GM20000 (cell line): ENCODE data around the gene SPTB.

Source experiments
- DNase-seq: peaks from one replicate; pipeline ENCODE4 v3.0.0; 2012; ENCODE audit warnings: low spot score
- CTCF ChIP-seq: IDR thresholded peaks from 2 replicates; pipeline ENCODE4 v1.5.1; 2012; ENCODE audit warnings: mild to moderate bottlenecking, control low read depth; ENCODE audit errors: extremely low read depth, missing control alignments

The SPTB gene

GRCh38 chr14:64756712-64757111, 123.0 kb downstream of the SPTB start:
- no peak for DNase-seq
- no peak for TF ChIP-seq CTCF

GRCh38 chr14:64755781-64756221, 123.9 kb downstream of the SPTB start:
- TF ChIP-seq CTCF, result no peak
- DNase-seq, result no peak

GRCh38 chr14:64754685-64755084, 125.0 kb downstream of the SPTB start:
- DNase-seq, result no peak
- no peak for TF ChIP-seq CTCF

- no peak for DNase-seq
- no peak for TF ChIP-seq CTCF
These were observed 125.7 kb downstream of the SPTB start for GRCh38 chr14:64753999-64754398.

- no peak for TF ChIP-seq CTCF
- DNase-seq, result no peak
These were observed 126.3 kb downstream of the SPTB start for GRCh38 chr14:64753374-64753773.

GRCh38 chr14:64752909-64753308, 126.8 kb downstream of the SPTB start:
- TF ChIP-seq CTCF, result no peak
- DNase-seq, result no peak

- no peak for TF ChIP-seq CTCF
These were observed 130.6 kb downstream of the SPTB start for GRCh38 chr14:64748995-64749714.

More at GRCh38 chr14:64748995-64749714, 130.6 kb downstream of the SPTB start:
- no peak for DNase-seq
